ENCODE data around the gene SESN3. TPM values are rescaled to one million over a fixed set of nuclear protein-coding genes. Genes with fewer than 3 reads are reported as not detected.
"Not testable (repeated sequence)": the region's sequence is repeated elsewhere in the genome, so short reads cannot be mapped to it uniquely, and the experiment has no call there.

SESN3 gene
- total RNA-seq, 4 donors from 2014 or later, result 57.9 to 106 (median 71.8) TPM

DNA sequence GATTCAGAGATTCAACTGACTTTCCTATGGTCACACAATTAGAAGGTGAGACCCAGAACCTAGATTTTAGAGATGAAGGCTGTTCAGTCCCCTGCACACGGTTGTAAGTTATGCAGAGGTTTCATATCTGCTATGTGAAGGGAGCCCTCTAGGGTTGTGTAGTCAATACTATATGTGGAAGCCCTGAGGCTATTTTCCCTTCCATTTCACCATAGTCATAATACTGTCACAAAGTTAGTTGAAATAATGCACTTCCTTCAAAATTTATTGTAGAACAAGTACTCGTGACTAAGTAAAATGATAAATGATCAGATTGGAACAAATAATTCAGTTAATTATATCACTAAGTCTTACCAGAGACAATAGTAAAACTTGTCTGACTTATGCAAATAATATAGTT lies 92.6 kb downstream of the SESN3 start:
- H3K4me1 ChIP-seq, result peaks cover 0 to 18% (median 3%) of the 10 kb centered on the region in 4 donors
- no peak overlapping the region for H3K27ac ChIP-seq
- no peak for DNase-seq (ENCODE audit: low spot score in 2 of 2)
- no peak overlapping the region for H3K4me3 ChIP-seq
- H3K36me3 ChIP-seq, result no peaks in the 10 kb centered on the region
- TF ChIP-seq POLR2A (IDR thresholded peaks at IDR 0.05) (no peak), EP300 (IDR thresholded peaks at IDR 0.05) (no peak)
- TF ChIP-seq, protein P1, sequence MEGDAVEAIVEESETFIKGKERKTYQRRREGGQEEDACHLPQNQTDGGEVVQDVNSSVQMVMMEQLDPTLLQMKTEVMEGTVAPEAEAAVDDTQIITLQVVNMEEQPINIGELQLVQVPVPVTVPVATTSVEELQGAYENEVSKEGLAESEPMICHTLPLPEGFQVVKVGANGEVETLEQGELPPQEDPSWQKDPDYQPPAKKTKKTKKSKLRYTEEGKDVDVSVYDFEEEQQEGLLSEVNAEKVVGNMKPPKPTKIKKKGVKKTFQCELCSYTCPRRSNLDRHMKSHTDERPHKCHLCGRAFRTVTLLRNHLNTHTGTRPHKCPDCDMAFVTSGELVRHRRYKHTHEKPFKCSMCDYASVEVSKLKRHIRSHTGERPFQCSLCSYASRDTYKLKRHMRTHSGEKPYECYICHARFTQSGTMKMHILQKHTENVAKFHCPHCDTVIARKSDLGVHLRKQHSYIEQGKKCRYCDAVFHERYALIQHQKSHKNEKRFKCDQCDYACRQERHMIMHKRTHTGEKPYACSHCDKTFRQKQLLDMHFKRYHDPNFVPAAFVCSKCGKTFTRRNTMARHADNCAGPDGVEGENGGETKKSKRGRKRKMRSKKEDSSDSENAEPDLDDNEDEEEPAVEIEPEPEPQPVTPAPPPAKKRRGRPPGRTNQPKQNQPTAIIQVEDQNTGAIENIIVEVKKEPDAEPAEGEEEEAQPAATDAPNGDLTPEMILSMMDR (IDR thresholded peaks at IDR 0.05), result peak in 4 of 5 experiments; percentile 10 to 22 (median 12)
- 22 to 27% methylated on average over 2 of the region's 2 CpGs for WGBS, 2 donors
- no peaks in the 10 kb centered on the region for H3K27me3 ChIP-seq
- no peaks in the 10 kb centered on the region for H3K9me3 ChIP-seq

DNA sequence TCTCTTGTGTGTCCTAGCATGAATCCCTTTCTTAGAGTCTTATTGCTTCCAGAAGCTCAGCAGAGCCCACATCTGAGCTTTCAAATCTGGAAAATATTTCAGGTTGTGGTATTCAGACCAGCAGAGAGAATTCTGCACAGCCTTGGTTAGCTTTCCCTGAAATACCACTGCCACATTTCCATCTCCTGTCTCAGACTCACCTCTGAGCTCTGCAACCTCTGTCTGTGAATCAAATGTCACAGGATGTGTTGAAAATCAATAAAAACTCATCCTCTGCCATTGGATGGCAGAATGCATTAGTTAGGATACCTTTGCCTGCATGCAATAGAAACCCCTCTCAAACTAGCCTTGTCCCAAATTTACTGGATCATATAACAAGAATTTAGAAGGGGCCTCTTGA lies 93.7 kb downstream of the SESN3 start:
- peaks cover 0 to 27% (median 6%) of the 10 kb centered on the region in 4 donors for H3K4me1 ChIP-seq
- no peaks in the 10 kb centered on the region for H3K27me3 ChIP-seq
- no peak overlapping the region for H3K4me3 ChIP-seq
- H3K9me3 ChIP-seq, result no peaks in the 10 kb centered on the region
- no peak for DNase-seq (ENCODE audit: low spot score in 2 of 2)
- peaks cover 0 to 7% (median 0%) of the 10 kb centered on the region in 3 donors for H3K36me3 ChIP-seq
- no peak overlapping the region for H3K27ac ChIP-seq
- TF ChIP-seq, protein P1 (IDR thresholded peaks at IDR 0.05), result no peak
- TF ChIP-seq POLR2A (IDR thresholded peaks at IDR 0.05), result no peak
- TF ChIP-seq EP300 (IDR thresholded peaks at IDR 0.05), result no peak

DNA sequence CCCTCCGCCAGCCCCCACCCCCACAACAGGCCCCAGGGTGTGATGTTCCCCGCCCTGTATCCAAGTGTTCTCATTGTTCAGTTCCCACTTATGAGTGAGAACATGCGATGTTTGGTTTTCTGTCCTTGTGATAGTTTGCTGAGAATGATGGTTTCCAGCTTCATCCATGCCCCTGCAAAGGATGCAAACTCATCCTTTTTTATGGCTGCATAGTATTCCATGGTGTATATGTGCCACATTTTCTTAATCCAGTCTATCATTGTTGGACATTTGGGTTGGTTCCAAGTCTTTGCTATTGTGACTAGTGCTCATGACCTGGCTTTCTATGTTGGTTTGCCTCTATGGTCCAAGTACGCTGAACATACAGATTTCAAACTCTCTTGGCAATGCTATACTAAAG lies 94.3 kb downstream of the SESN3 start:
- 90 to 98% methylated on average over 4 of the region's 4 CpGs for WGBS, 2 donors
- DNase-seq (ENCODE audit: low spot score in 2 of 2); H3K4me3 ChIP-seq; H3K27ac ChIP-seq; H3K27me3 ChIP-seq; H3K9me3 ChIP-seq: not testable (repeated sequence)
- Histone ChIP-seq H3K4me1 (peaks cover 0 to 27% (median 6%) of the 10 kb centered on the region in 4 donors), H3K36me3 (peaks cover 0 to 12% (median 0%) of the 10 kb centered on the region in 3 donors)

DNA sequence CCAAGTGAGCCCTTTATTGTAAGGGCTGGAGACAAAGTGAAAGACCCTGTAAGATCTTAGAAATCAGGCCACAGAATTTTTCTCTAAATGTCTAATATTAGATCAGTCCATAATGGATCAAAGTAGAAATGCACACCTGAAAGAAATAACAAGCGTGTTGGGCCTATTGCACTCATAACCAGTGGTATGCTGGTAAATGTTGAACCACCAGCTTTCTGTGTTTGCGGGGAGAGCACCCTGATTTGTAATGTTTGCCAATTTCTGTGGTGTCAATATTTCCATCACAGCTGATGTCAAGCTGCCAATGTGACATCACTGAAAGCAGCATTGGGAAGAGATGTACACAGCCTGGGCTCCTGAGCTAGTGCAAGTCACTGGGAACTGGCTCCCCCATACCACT lies 95.1 kb downstream of the SESN3 start:
- Histone ChIP-seq H3K4me1 (peaks cover 0 to 27% (median 6%) of the 10 kb centered on the region in 4 donors), H3K27ac (no peak overlapping the region), H3K9me3 (no peaks in the 10 kb centered on the region), H3K27me3 (no peaks in the 10 kb centered on the region), H3K4me3 (no peak overlapping the region), H3K36me3 (peaks cover 0 to 21% (median 0%) of the 10 kb centered on the region in 3 donors)
- no peak for DNase-seq (ENCODE audit: low spot score in 2 of 2)
- TF ChIP-seq, protein P1 (IDR thresholded peaks at IDR 0.05), result no peak
- TF ChIP-seq POLR2A (IDR thresholded peaks at IDR 0.05) (no peak), EP300 (IDR thresholded peaks at IDR 0.05) (no peak)
- 97% methylated on average over 2 of the region's 2 CpGs for WGBS, 2 donors

DNA sequence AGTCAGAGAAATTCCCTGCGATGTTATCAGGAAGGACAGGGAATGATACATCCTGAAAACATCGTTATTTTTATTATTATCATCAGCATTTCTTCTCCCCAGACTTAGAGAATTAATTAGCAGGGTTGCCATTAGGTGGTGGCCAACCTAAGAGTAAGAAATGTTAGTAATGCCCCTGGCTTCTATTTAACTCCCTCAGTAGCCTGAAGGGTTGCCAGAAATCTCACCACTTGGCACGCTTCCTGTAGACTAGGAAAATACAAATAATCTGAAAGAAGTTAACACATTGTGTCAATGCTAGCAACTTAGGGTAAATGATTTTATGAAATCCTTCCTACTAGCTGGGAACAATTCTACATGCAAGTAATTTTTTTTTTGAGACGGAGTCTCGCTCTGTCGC lies 95.8 kb downstream of the SESN3 start:
- no peak overlapping the region for H3K27ac ChIP-seq
- no peak overlapping the region for H3K4me3 ChIP-seq
- WGBS, 2 donors, result 64 to 75% methylated on average over 5 of the region's 6 CpGs
- H3K27me3 ChIP-seq, result no peaks in the 10 kb centered on the region
- peaks cover 0 to 23% (median 0%) of the 10 kb centered on the region in 3 donors for H3K36me3 ChIP-seq
- H3K4me1 ChIP-seq, result peaks cover 0 to 27% (median 6%) of the 10 kb centered on the region in 4 donors
- TF ChIP-seq POLR2A (IDR thresholded peaks at IDR 0.05) (no peak), EP300 (IDR thresholded peaks at IDR 0.05) (no peak)
- TF ChIP-seq, protein P1 (IDR thresholded peaks at IDR 0.05), result no peak
- no peak for DNase-seq (ENCODE audit: low spot score in 2 of 2)
- no peaks in the 10 kb centered on the region for H3K9me3 ChIP-seq

DNA sequence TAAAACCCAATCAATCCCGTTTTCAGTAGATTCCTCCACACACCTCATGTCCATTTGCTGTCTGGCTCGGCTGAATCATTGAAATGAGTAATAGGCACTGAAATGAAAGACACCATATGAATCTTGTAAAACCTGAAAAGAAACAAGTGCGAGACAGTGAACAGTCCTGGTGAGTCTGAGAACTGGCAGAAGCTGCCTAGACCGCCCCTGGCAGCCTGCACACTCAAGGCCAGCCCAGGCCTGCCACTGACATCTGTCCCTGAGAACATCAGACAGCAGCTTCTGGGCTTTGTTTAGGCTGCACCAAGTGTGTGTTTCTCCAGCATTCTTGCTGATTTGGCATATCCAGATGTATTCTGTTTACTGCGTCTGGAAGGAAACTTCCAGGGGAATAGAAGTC lies 96.5 kb downstream of the SESN3 start:
- no peak for TF ChIP-seq POLR2A (IDR thresholded peaks at IDR 0.05)
- TF ChIP-seq, protein P1 (IDR thresholded peaks at IDR 0.05), result no peak
- peak overlapping the region in 2 of 4 donors; percentile 1 to 32 for H3K27ac ChIP-seq

More for the DNA sequence above, 96.5 kb downstream of the SESN3 start:
- DNase-seq (ENCODE audit: low spot score in 2 of 2), result no peak
- WGBS, 2 donors, result 47 to 55% methylated on average over 5 of the region's 5 CpGs
- no peaks in the 10 kb centered on the region for H3K9me3 ChIP-seq
- H3K4me1 ChIP-seq, result peaks cover 0 to 31% (median 6%) of the 10 kb centered on the region in 4 donors
- H3K27me3 ChIP-seq, result no peaks in the 10 kb centered on the region
- H3K36me3 ChIP-seq, result peaks cover 0 to 24% (median 0%) of the 10 kb centered on the region in 3 donors
- no peak overlapping the region for H3K4me3 ChIP-seq
